ENCODE results near the gene SPON1.

Gene SPON1

DNA sequence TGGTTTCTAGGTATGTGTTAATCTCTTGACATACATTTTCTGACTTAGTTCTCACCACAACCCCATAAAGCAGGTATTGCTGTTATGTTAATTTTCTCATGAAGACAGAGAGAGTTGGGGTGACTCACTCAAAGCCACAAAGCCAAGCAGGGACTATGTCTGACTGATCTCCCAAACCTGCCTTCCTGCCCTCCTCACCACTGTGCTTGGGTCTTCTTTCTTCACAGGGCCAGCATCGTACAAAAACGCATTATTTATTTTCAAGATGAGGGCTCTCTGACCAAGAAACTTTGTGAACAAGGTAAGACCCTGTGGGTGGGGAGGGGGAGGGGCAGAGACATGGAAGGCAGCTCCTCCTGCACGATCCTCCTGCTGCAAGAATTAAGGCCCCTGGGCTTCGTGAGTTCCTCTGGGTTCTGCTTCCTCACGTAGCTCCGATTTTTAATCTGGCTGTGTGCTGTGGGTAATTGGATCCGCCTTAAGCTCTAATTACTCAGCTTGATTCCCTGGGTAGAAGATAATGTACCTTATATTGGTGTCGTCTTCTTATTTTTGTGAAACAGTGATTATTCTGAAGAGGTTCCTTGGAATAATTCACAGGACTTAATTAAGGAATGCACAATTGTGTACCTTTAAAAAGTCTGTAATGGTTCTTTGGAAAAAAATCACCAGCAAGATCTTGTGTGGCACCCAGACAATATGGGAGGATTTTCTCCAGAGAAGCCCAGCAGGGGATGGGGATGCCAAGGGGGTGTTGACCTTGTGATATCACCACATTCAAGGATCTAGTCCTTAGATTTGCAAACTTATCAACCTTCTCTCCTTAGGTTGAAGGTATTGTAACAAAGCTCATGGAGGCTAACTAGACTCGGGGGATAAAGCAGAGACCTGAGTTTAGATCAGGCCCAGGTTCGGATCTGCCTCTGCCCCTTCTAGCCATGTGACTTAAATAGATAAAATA, 112.9 kb downstream of the SPON1 start:
- Histone ChIP-seq H3K36me3 (ENCODE audit: low read length) (no peaks in the 10 kb centered on the region), H3K9me2 (replicated peaks; ENCODE audit: insufficient read depth, low read length) (no peaks in the 10 kb centered on the region), H2AFZ (ENCODE audit: low read depth, low read length, severe bottlenecking) (no peak overlapping the region), H4K20me1 (ENCODE audit: low read depth, low read length) (no peaks in the 10 kb centered on the region), H3K27ac (ENCODE audit: low read depth, low read length) (no peak overlapping the region), H3K9me3 (ENCODE audit: insufficient read depth, low read length) (no peaks in the 10 kb centered on the region), H3K9ac (ENCODE audit: low read length) (no peak overlapping the region), H3K4me3 (ENCODE audit: insufficient read depth, low read length, poor library complexity, severe bottlenecking) (no peak overlapping the region), H3K4me2 (ENCODE audit: low read depth, low read length, poor library complexity, severe bottlenecking) (no peak overlapping the region), H3K79me2 (ENCODE audit: insufficient read depth, low read length) (no peaks in the 10 kb centered on the region), H3F3A (ENCODE audit: insufficient read depth) (no peaks in the 10 kb centered on the region), H3K27me3 (ENCODE audit: low read length) (no peaks in the 10 kb centered on the region; the same call in 1 of the 2 replicates)
- no peak for TF ChIP-seq EZH2phosphoT487 (conservative IDR thresholded peaks at IDR 0.05; ENCODE audit: low read length)
- TF ChIP-seq, protein P1, sequence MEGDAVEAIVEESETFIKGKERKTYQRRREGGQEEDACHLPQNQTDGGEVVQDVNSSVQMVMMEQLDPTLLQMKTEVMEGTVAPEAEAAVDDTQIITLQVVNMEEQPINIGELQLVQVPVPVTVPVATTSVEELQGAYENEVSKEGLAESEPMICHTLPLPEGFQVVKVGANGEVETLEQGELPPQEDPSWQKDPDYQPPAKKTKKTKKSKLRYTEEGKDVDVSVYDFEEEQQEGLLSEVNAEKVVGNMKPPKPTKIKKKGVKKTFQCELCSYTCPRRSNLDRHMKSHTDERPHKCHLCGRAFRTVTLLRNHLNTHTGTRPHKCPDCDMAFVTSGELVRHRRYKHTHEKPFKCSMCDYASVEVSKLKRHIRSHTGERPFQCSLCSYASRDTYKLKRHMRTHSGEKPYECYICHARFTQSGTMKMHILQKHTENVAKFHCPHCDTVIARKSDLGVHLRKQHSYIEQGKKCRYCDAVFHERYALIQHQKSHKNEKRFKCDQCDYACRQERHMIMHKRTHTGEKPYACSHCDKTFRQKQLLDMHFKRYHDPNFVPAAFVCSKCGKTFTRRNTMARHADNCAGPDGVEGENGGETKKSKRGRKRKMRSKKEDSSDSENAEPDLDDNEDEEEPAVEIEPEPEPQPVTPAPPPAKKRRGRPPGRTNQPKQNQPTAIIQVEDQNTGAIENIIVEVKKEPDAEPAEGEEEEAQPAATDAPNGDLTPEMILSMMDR (IDR thresholded peaks at IDR 0.05; ENCODE audit: insufficient read depth, low read length, poor library complexity, severe bottlenecking), result no peak

DNA sequence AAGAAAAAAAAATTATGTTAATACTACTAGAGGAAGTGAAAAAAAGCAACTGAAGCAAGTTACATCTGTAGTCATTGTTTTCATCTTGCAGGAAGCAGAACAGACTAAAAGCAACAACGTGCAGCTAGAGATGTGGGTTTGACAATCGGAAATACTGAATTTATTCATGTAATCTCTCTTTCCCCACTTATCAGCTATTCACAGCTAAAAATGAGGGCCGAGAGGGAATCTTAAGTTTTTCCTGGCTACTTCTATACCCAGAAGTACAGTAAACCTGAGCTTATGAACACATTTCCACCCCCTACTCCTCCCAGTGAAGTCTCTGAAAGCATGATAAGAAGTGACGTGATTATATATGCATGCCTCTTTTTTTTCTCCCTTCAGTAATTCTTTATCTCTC, 116.5 kb downstream of the SPON1 start:
- Histone ChIP-seq H3K27me3 (ENCODE audit: low read length) (no peaks in the 10 kb centered on the region; the same call in 1 of the 2 replicates), H3K27ac (ENCODE audit: low read depth, low read length) (no peak overlapping the region)
- TF ChIP-seq, protein P1 (IDR thresholded peaks at IDR 0.05; ENCODE audit: insufficient read depth, low read length, poor library complexity, severe bottlenecking), result no peak
- no peak for TF ChIP-seq EZH2phosphoT487 (conservative IDR thresholded peaks at IDR 0.05; ENCODE audit: low read length)

DNA sequence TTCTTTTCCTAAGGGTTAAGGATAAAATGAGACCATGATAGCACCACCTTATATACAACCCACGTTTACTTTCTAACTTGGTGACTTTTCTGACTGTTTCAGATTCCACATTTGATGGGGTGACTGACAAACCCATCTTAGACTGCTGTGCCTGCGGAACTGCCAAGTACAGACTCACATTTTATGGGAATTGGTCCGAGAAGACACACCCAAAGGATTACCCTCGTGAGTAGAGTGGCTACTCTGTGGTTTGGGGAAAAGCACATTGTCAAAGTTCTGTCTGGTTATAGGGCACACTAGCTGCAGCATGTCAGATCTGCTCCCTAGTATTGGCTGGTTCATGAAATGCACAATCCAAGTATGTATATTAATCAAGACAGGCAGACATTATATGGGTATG, 117.3 kb downstream of the SPON1 start:
- no peak overlapping the region for H3K27ac ChIP-seq (ENCODE audit: low read depth, low read length)
- H3K9me2 ChIP-seq (replicated peaks; ENCODE audit: insufficient read depth, low read length), result no peaks in the 10 kb centered on the region
- H3K9me3 ChIP-seq (ENCODE audit: insufficient read depth, low read length), result no peaks in the 10 kb centered on the region
- no peak for TF ChIP-seq EZH2phosphoT487 (conservative IDR thresholded peaks at IDR 0.05; ENCODE audit: low read length)
- TF ChIP-seq, protein P1 (IDR thresholded peaks at IDR 0.05; ENCODE audit: insufficient read depth, low read length, poor library complexity, severe bottlenecking), result no peak
- no peaks in the 10 kb centered on the region for H4K20me1 ChIP-seq (ENCODE audit: low read depth, low read length)
- H3K36me3 ChIP-seq (ENCODE audit: low read length), result no peaks in the 10 kb centered on the region
- no peak overlapping the region for H3K9ac ChIP-seq (ENCODE audit: low read length)
- no peaks in the 10 kb centered on the region; the same call in 1 of the 2 replicates for H3K27me3 ChIP-seq (ENCODE audit: low read length)
- no peaks in the 10 kb centered on the region for H3K79me2 ChIP-seq (ENCODE audit: insufficient read depth, low read length)
- H3K4me3 ChIP-seq (ENCODE audit: insufficient read depth, low read length, poor library complexity, severe bottlenecking), result no peak overlapping the region
- no peak overlapping the region for H3K4me2 ChIP-seq (ENCODE audit: low read depth, low read length, poor library complexity, severe bottlenecking)
- H3F3A ChIP-seq (ENCODE audit: insufficient read depth), result no peaks in the 10 kb centered on the region
- H2AFZ ChIP-seq (ENCODE audit: low read depth, low read length, severe bottlenecking), result no peak overlapping the region

More for the DNA sequence above, 116.5 kb downstream of the SPON1 start:
- H3K9me2 ChIP-seq (replicated peaks; ENCODE audit: insufficient read depth, low read length), result no peaks in the 10 kb centered on the region
- no peak overlapping the region for H3K4me3 ChIP-seq (ENCODE audit: insufficient read depth, low read length, poor library complexity, severe bottlenecking)
- no peaks in the 10 kb centered on the region for H3K36me3 ChIP-seq (ENCODE audit: low read length)
- H2AFZ ChIP-seq (ENCODE audit: low read depth, low read length, severe bottlenecking), result no peak overlapping the region
- H3K9me3 ChIP-seq (ENCODE audit: insufficient read depth, low read length), result no peaks in the 10 kb centered on the region
- no peaks in the 10 kb centered on the region for H3F3A ChIP-seq (ENCODE audit: insufficient read depth)
- H3K9ac ChIP-seq (ENCODE audit: low read length), result no peak overlapping the region
- H3K4me2 ChIP-seq (ENCODE audit: low read depth, low read length, poor library complexity, severe bottlenecking), result no peak overlapping the region
- no peaks in the 10 kb centered on the region for H3K79me2 ChIP-seq (ENCODE audit: insufficient read depth, low read length)
- H4K20me1 ChIP-seq (ENCODE audit: low read depth, low read length), result no peaks in the 10 kb centered on the region
